H9 (cell line): ENCODE data around the gene GNPTAB. TPM values are rescaled to one million over a fixed set of nuclear protein-coding genes. Genes with fewer than 3 reads are reported as not detected.
A peak's percentile ranks its signal among the peaks of the same experiment; 100 is the strongest.

ENCODE experiments used
- DNase-seq: peaks from one replicate; pipeline ENCODE4 v3.0.0-alpha.2; 2017
- H2AFZ ChIP-seq: one replicate; pipeline ENCODE4 v1.6.1; 2013; ENCODE audit warnings: mild to moderate bottlenecking, low read length, control low read depth, moderate library complexity
- H2AK5ac ChIP-seq: 2 replicates; pipeline ENCODE4 v1.6.1; 2013; ENCODE audit warnings: low read length, control low read depth, mixed read lengths; ENCODE audit not compliant: insufficient read length
- H2BK120ac ChIP-seq: one replicate; pipeline ENCODE4 v1.6.1; 2013; ENCODE audit warnings: low read depth, mild to moderate bottlenecking, low read length, control low read depth, inconsistent platforms; ENCODE audit not compliant: poor library complexity, severe bottlenecking
- H2BK12ac ChIP-seq: 2 replicates; pipeline ENCODE4 v1.6.1; 2013; ENCODE audit warnings: low read length, control low read depth, mixed read lengths, low read depth; ENCODE audit not compliant: insufficient read length
- H2BK15ac ChIP-seq: 2 replicates; pipeline ENCODE4 v1.6.1; 2013; ENCODE audit warnings: low read depth, low read length, control low read depth
- H2BK20ac ChIP-seq: one replicate; pipeline ENCODE4 v1.6.1; 2013; ENCODE audit warnings: low read depth, mild to moderate bottlenecking, low read length, control low read depth, inconsistent platforms; ENCODE audit not compliant: poor library complexity, severe bottlenecking
- H2BK5ac ChIP-seq: 2 replicates; pipeline ENCODE4 v1.6.1; 2013; ENCODE audit warnings: low read length, control low read depth, mixed read lengths; ENCODE audit not compliant: insufficient read length
- H3K14ac ChIP-seq: 2 replicates; pipeline ENCODE4 v1.6.1; 2013; ENCODE audit warnings: low read length, control low read depth; ENCODE audit not compliant: insufficient read depth
- H3K18ac ChIP-seq: 2 replicates; pipeline ENCODE4 v1.6.1; 2013; ENCODE audit warnings: low read depth, mild to moderate bottlenecking, mixed read lengths, low read length, control low read depth; ENCODE audit not compliant: insufficient read length
- H3K23ac ChIP-seq: 2 replicates; pipeline ENCODE4 v1.6.1; 2013; ENCODE audit warnings: low read length, control low read depth, mixed read lengths, low read depth; ENCODE audit not compliant: insufficient read length
- H3K23me2 ChIP-seq: 2 replicates; pipeline ENCODE4 v1.6.1; 2013; ENCODE audit warnings: low read depth, mild to moderate bottlenecking, mixed read lengths, low read length, control low read depth; ENCODE audit not compliant: insufficient read length, poor library complexity, severe bottlenecking
- H3K27ac ChIP-seq: 2 replicates; pipeline ENCODE4 v1.5.1; 2013; ENCODE audit warnings: low read length, control low read depth, mixed read lengths, low read depth; ENCODE audit not compliant: insufficient read length
- H3K27me3 ChIP-seq: 2 replicates; pipeline ENCODE4 v1.6.1; 2013; ENCODE audit warnings: low read length, control low read depth, inconsistent platforms; ENCODE audit not compliant: insufficient read depth
- H3K4ac ChIP-seq: 2 replicates; pipeline ENCODE4 v1.6.1; 2013; ENCODE audit warnings: low read depth, mild to moderate bottlenecking, control low read depth, inconsistent platforms, low read length, moderate library complexity
- H3K4me1 ChIP-seq: 2 replicates; pipeline ENCODE4 v1.6.1; 2013; ENCODE audit warnings: low read length, control low read depth, inconsistent platforms; ENCODE audit not compliant: insufficient read depth
- H3K4me2 ChIP-seq: 2 replicates; pipeline ENCODE4 v1.6.1; 2013; ENCODE audit warnings: low read length, control low read depth, mixed read lengths; ENCODE audit not compliant: insufficient read length, insufficient read depth
- H3K56ac ChIP-seq: 2 replicates; pipeline ENCODE4 v1.6.1; 2013; ENCODE audit warnings: low read depth, mild to moderate bottlenecking, mixed read lengths, low read length, control low read depth; ENCODE audit not compliant: insufficient read length
- H3K79me1 ChIP-seq: 2 replicates; pipeline ENCODE4 v1.6.1; 2013; ENCODE audit warnings: low read depth, mild to moderate bottlenecking, moderate library complexity, low read length, control low read depth, inconsistent platforms; ENCODE audit not compliant: insufficient read depth, poor library complexity, severe bottlenecking
- H3K79me2 ChIP-seq: 2 replicates; pipeline ENCODE4 v1.6.1; 2013; ENCODE audit warnings: low read length, control low read depth, inconsistent platforms; ENCODE audit not compliant: insufficient read depth
- H3K9ac ChIP-seq: 2 replicates; pipeline ENCODE4 v1.6.1; 2013; ENCODE audit warnings: low read length, control low read depth, mixed read lengths; ENCODE audit not compliant: insufficient read length; ENCODE audit errors: extremely low read depth
- H3K9me3 ChIP-seq: one replicate; pipeline ENCODE4 v1.6.1; 2013; ENCODE audit warnings: low read depth, low read length, inconsistent platforms; ENCODE audit not compliant: control insufficient read depth
- H3T11ph ChIP-seq: one replicate; pipeline ENCODE4 v1.6.1; 2013; ENCODE audit warnings: mild to moderate bottlenecking, low read length, control low read depth, inconsistent platforms
- H4K20me1 ChIP-seq: one replicate; pipeline ENCODE4 v1.6.1; 2013; ENCODE audit not compliant: control insufficient read depth, insufficient read length, insufficient read depth
- H4K5ac ChIP-seq: 2 replicates; pipeline ENCODE4 v1.6.1; 2013; ENCODE audit warnings: low read depth, mild to moderate bottlenecking, mixed read lengths, low read length, control low read depth; ENCODE audit not compliant: insufficient read length
- H4K8ac ChIP-seq: replicated peaks from 2 replicates; pipeline ENCODE4 v1.6.1; 2013; ENCODE audit warnings: low read length, control low read depth, mixed read lengths, low read depth; ENCODE audit not compliant: insufficient read length
- H4K91ac ChIP-seq: 2 replicates; pipeline ENCODE4 v1.6.1; 2013; ENCODE audit warnings: low read depth, mild to moderate bottlenecking, moderate library complexity, mixed read lengths, low read length, control low read depth; ENCODE audit not compliant: insufficient read length
- H3K27ac Mint-ChIP-seq, 3 experiments: 2 replicates in 2 of 3; 3 replicates in 1 of 3; pipeline ENCODE4 v1.8.0; 2020 to 2021; ENCODE audit warnings: mixed read lengths in 3 of 3, mild to moderate bottlenecking in 1 of 3, moderate library complexity in 1 of 3
- H3K27me3 Mint-ChIP-seq: 2 replicates; pipeline ENCODE4 v1.8.0; 2021; ENCODE audit warnings: low read depth, mild to moderate bottlenecking, moderate library complexity, mixed read lengths
- H3K36me3 Mint-ChIP-seq, 3 experiments: 2 replicates in 2 of 3; 3 replicates in 1 of 3; pipeline ENCODE4 v1.8.0; 2020 to 2021; ENCODE audit warnings: low read depth in 3 of 3, mixed read lengths in 3 of 3; ENCODE audit not compliant: insufficient read depth in 1 of 3
- H3K4me1 Mint-ChIP-seq, 2 experiments: 2 replicates each; pipeline ENCODE4 v1.8.0; 2020; ENCODE audit warnings: mixed read lengths in 2 of 2
- H3K4me3 Mint-ChIP-seq, 2 experiments: 2 replicates in 1 of 2; 3 replicates in 1 of 2; pipeline ENCODE4 v1.8.0; 2020 to 2021; ENCODE audit warnings: mild to moderate bottlenecking in 2 of 2, mixed read lengths in 2 of 2, moderate library complexity in 1 of 2
- H3K9me3 Mint-ChIP-seq, 2 experiments: 2 replicates in 1 of 2; 3 replicates in 1 of 2; pipeline ENCODE4 v1.8.0; 2020; ENCODE audit warnings: mild to moderate bottlenecking in 2 of 2, mixed read lengths in 2 of 2, moderate library complexity in 1 of 2
- CTCF ChIP-seq: fragments of 200-600 bp; sonication (generic); conservative IDR thresholded peaks from 3 replicates; pipeline ENCODE4 v1.8.0; 2021; ENCODE audit warnings: antibody characterized with exemption, mild to moderate bottlenecking
- WGBS: extraction: QIAGEN DNeasy Blood & Tissue Kit; methylation state at CpG from one replicate; pipeline ENCODE4 v1.1.7; 2013; ENCODE audit warnings: missing lambda C conversion rate, low lambda C conversion rate, mixed read lengths; ENCODE audit not compliant: insufficient read length; ENCODE audit errors: extremely low coverage; 5-methylcytosine and 5-hydroxymethylcytosine counted together
- total RNA-seq: library from RNA; stranded (reverse); gene quantifications from 2 replicates; pipeline ENCODE4 v1.2.1, GENCODE V29; 2021

GNPTAB gene
- total RNA-seq, 1 experiment from 2014 or later, result 44.3 TPM

GRCh38 chr12:101769865-101770264, 60.9 kb downstream of the GNPTAB start:
- H3K18ac ChIP-seq, result no peak overlapping the region
- DNase-seq, result no peak
- no peaks in the 10 kb centered on the region for H3K4me1 ChIP-seq
- H3K79me2 ChIP-seq, result no peaks in the 10 kb centered on the region
- H3K56ac ChIP-seq, result no peak overlapping the region
- no peak overlapping the region for H2BK20ac ChIP-seq
- H4K5ac ChIP-seq, result no peak overlapping the region
- H3K27ac Mint-ChIP-seq, result peak overlapping the region in 1 of 3 experiments; percentile 77; a peak in 2 of 7 replicates
- H4K20me1 ChIP-seq, result no peaks in the 10 kb centered on the region
- H2AFZ ChIP-seq, result no peak overlapping the region
- H4K8ac ChIP-seq, result no peak overlapping the region
- no peak overlapping the region for H3K23ac ChIP-seq
- no peaks in the 10 kb centered on the region for H3K23me2 ChIP-seq
- H2BK120ac ChIP-seq, result no peak overlapping the region
- H2BK15ac ChIP-seq, result no peak overlapping the region
- H4K91ac ChIP-seq, result no peak overlapping the region
- H3K79me1 ChIP-seq, result no peaks in the 10 kb centered on the region
- H3K27ac ChIP-seq, result no peak overlapping the region
- H3K4ac ChIP-seq, result no peak overlapping the region
- no peak overlapping the region for H3K14ac ChIP-seq
- no peak overlapping the region for H3K4me2 ChIP-seq
- H3K27me3 Mint-ChIP-seq, result no peaks in the 10 kb centered on the region
- no peak overlapping the region for H3K4me3 Mint-ChIP-seq
- no peak for TF ChIP-seq CTCF
- H3K36me3 Mint-ChIP-seq, result peaks cover 9 to 56% (median 45%) of the 10 kb centered on the region in 3 experiments; a peak in 6 of 7 replicates
- H3K9me3 ChIP-seq, result no peaks in the 10 kb centered on the region
- no peaks in the 10 kb centered on the region for H3K9me3 Mint-ChIP-seq
- H2BK12ac ChIP-seq, result no peak overlapping the region
- H3K27me3 ChIP-seq, result no peaks in the 10 kb centered on the region
- no peak overlapping the region for H2AK5ac ChIP-seq
- no peak overlapping the region for H3T11ph ChIP-seq
- no peak overlapping the region for H2BK5ac ChIP-seq
- no peak overlapping the region for H3K9ac ChIP-seq
- no CpG with 5 or more reads among the region's 5 CpGs for WGBS
- H3K4me1 Mint-ChIP-seq, result no peaks in the 10 kb centered on the region
